ENCODE measurements around the gene DPM3.

Gene DPM3

GRCh38 chr1:155125946-155126555, 14.3 kb downstream of the DPM3 start (continued):
- no peak for TF ChIP-seq ZNF292 (tag by site-specific recombination; IDR thresholded peaks at IDR 0.05; ENCODE audit: borderline replicate concordance, low read depth)
- TF ChIP-seq ZNF324 (tag by site-specific recombination; IDR thresholded peaks at IDR 0.05) = 0 out of 2 replicates have a peak, but pooled peaks have one; percentile 62
- TF ChIP-seq ZNF48 (tag by site-specific recombination; IDR thresholded peaks at IDR 0.05) = no peak
- TF ChIP-seq ZNF112 (tag by site-specific recombination; IDR thresholded peaks at IDR 0.05) = no peak
- no peak for TF ChIP-seq ZNF423 (tag by site-specific recombination; IDR thresholded peaks at IDR 0.05)
- no peak for TF ChIP-seq ZNF354C (tag by site-specific recombination; IDR thresholded peaks at IDR 0.05; ENCODE audit: borderline replicate concordance, low read depth)
- TF ChIP-seq ZNF707 (tag by site-specific recombination; IDR thresholded peaks at IDR 0.05) = no peak
- TF ChIP-seq ZNF449 (tag by site-specific recombination; IDR thresholded peaks at IDR 0.05) = peak; percentile 25; the same call in 1 of the 2 replicates
- TF ChIP-seq ZNF624 (tag by site-specific recombination; IDR thresholded peaks at IDR 0.05) = no peak
- TF ChIP-seq ZBTB48 (tag by site-specific recombination; IDR thresholded peaks at IDR 0.05) = no peak; the same call in 1 of the 2 replicates
- no peak for TF ChIP-seq ATF2 (tag by site-specific recombination; IDR thresholded peaks at IDR 0.05; ENCODE audit: low read depth)
- no peak for TF ChIP-seq PRDM2 (tag by site-specific recombination; IDR thresholded peaks at IDR 0.05; ENCODE audit: borderline replicate concordance)
- no peak for TF ChIP-seq ZNF362 (tag by site-specific recombination; IDR thresholded peaks at IDR 0.05)
- peak; percentile 19; the same call in 1 of the 2 replicates for TF ChIP-seq ZNF692 (tag by site-specific recombination; IDR thresholded peaks at IDR 0.05)
- TF ChIP-seq ZNF157 (tag by site-specific recombination; IDR thresholded peaks at IDR 0.05) = no peak
- TF ChIP-seq ZNF221 (tag by site-specific recombination; IDR thresholded peaks at IDR 0.05; ENCODE audit: borderline replicate concordance) = no peak
- no peak for TF ChIP-seq YY2 (tag by site-specific recombination; IDR thresholded peaks at IDR 0.05)
- no peak for TF ChIP-seq ZNF416 (tag by site-specific recombination; IDR thresholded peaks at IDR 0.05)
- no peak for TF ChIP-seq ZNF488 (tag by site-specific recombination; IDR thresholded peaks at IDR 0.05)
- TF ChIP-seq ZNF23 (tag by site-specific recombination; IDR thresholded peaks at IDR 0.05; ENCODE audit: borderline replicate concordance) = no peak
- no peak for TF ChIP-seq MYNN (tag by site-specific recombination; IDR thresholded peaks at IDR 0.05; ENCODE audit: borderline replicate concordance)
- 0 out of 2 replicates have a peak, but pooled peaks have one; percentile 25 for TF ChIP-seq ZNF76 (tag by site-specific recombination; IDR thresholded peaks at IDR 0.05; ENCODE audit: borderline replicate concordance, low read depth)
- TF ChIP-seq GFI1B (tag by site-specific recombination; IDR thresholded peaks at IDR 0.05) = no peak
- TF ChIP-seq ZNF19 (tag by site-specific recombination; IDR thresholded peaks at IDR 0.05; ENCODE audit: low read depth) = no peak
- no peak for TF ChIP-seq ZFP37 (tag by site-specific recombination; IDR thresholded peaks at IDR 0.05)
- 0 out of 2 replicates have a peak, but pooled peaks have one; percentile 16 for TF ChIP-seq TRIM28 (IDR thresholded peaks at IDR 0.05; ENCODE audit: borderline replicate concordance, low read length)
- TF ChIP-seq SP3 (tag by site-specific recombination; IDR thresholded peaks at IDR 0.05) = peak; percentile 24; the same call in 1 of the 2 replicates
- no peak for TF ChIP-seq ZNF133 (tag by site-specific recombination; IDR thresholded peaks at IDR 0.05)
